ENCODE measurements around the gene PDK4.

GRCh38 chr7:95584769-95585425 lies 11.4 kb downstream of the PDK4 start:
- TF ChIP-seq POLR2AphosphoS5 (IDR thresholded peaks at IDR 0.05; ENCODE audit: borderline replicate concordance, low read depth, low read length) (no peak), EZH2 (IDR thresholded peaks at IDR 0.05) (no peak), FOXP2 (optimal IDR thresholded peaks at IDR 0.05; ENCODE audit: control extremely low read depth, extremely low read length, insufficient read depth) (no peak)
